ENCODE measurements around the gene GGNBP2.

DNA sequence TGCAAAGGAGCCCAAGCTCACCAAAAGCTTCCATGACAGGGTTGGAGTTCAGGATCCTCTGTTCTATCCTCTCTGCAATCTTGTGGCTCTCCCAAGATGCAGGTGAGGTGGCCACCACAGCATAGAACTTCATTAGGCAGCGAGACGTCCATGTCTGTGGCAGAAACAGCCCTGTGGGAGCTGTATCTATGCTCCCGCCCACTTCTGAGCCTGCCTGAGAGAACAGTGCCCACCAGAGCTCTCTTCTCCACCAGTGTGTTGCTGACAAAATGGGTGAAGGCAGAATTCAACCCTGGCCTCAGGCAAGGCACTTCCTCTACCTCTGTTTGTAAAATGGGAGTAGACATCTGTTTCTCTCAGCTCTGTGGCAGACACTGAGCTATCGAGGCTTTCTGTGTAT is 28.9 kb upstream of the GGNBP2 start:
- TF ChIP-seq TCF7L2 (IDR thresholded peaks at IDR 0.05; ENCODE audit: low read depth, low read length) (no peak), CTCF (IDR thresholded peaks at IDR 0.05) (no peak), POLR2AphosphoS5 (IDR thresholded peaks at IDR 0.05; ENCODE audit: low read depth, low read length) (no peak)

Measured in Panc1 (cell line).